NCI-H446 (cell line): ENCODE measurements around the gene SOX15.

ENCODE experiments used
- DNase-seq, 2 experiments: peaks; one replicate each; lab custom pipeline; 2025; lab: John Stamatoyannopoulos, UW

SOX15 gene

GRCh38 chr17:7577327-7578199 lies 12.3 kb downstream of the SOX15 start:
- DNase-seq: no peak

- DNase-seq: no peak
Measured at GRCh38 chr17:7576432-7576937, 13.4 kb downstream of the SOX15 start.

- no peak for DNase-seq
Measured at GRCh38 chr17:7575959-7576358, 13.9 kb downstream of the SOX15 start.

- DNase-seq: no peak
Measured at GRCh38 chr17:7575481-7575883, 14.4 kb downstream of the SOX15 start.

- DNase-seq: no peak
Measured at GRCh38 chr17:7574176-7574953, 15.5 kb downstream of the SOX15 start.

GRCh38 chr17:7573324-7574080 lies 16.4 kb downstream of the SOX15 start:
- peak; percentile 52 to 87 for DNase-seq

- DNase-seq: peak; percentile 95 to 99
Measured at GRCh38 chr17:7572588-7573323, 17.1 kb downstream of the SOX15 start.

- no peak for DNase-seq
Measured at GRCh38 chr17:7572338-7572587, 17.6 kb downstream of the SOX15 start.

GRCh38 chr17:7570351-7570750 lies 19.5 kb downstream of the SOX15 start:
- DNase-seq: no peak

- no peak for DNase-seq
Measured at GRCh38 chr17:7569571-7569970, 20.3 kb downstream of the SOX15 start.

- DNase-seq: no peak
Measured at GRCh38 chr17:7563115-7563869, 26.6 kb downstream of the SOX15 start.

- no peak for DNase-seq
Measured at GRCh38 chr17:7562208-7562605, 27.7 kb downstream of the SOX15 start.

GRCh38 chr17:7561589-7562207 lies 28.2 kb downstream of the SOX15 start, which contains the start of gene SENP3:
TSS of gene SENP3 (plus strand) at chr17:7561919. CDS start at chr17:7563077, 1,158 bp downstream.
- DNase-seq: peak; percentile 54 to 93

GRCh38 chr17:7561028-7561575 lies 28.8 kb downstream of the SOX15 start:
- peak; percentile 50 to 85 for DNase-seq

- no peak for DNase-seq
Measured at GRCh38 chr17:7560172-7561027, 29.5 kb downstream of the SOX15 start.

GRCh38 chr17:7559320-7560171 lies 30.3 kb downstream of the SOX15 start:
- DNase-seq: no peak

GRCh38 chr17:7558544-7559319 lies 31.2 kb downstream of the SOX15 start, which contains the start of gene TNFSF13:
TSS of gene TNFSF13 (plus strand) at chr17:7558750. CDS start at chr17:7559040, 290 bp downstream.
- no peak for DNase-seq
